ENCODE results near the gene PPFIBP2. TPM values are rescaled to one million over a fixed set of nuclear protein-coding genes. Genes with fewer than 3 reads are reported as not detected.

Gene PPFIBP2
- total RNA-seq, 1 donor from 2014 or later, result 64.1 TPM

DNA sequence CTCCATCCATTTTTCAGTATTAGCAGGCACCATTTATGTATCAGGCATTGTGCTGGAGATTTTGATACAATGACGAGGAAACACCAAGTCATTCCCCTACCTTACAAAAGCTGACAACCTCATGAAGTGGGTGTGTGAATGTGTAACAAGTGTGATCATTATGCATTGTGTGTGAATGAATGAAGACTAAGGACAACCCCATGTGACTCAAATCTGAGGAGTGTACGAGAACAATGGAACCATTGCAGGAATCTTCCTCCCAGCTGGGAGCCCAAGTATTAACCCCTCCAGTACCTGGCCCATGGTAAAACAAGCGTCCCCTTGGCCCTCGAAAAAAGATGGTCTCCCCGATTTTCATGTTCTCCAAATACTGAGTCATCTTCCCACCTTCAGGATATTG is 155.1 kb downstream of the PPFIBP2 start:
- Mint-ChIP-seq H3K4me1 (ENCODE audit: low read depth) (peaks cover 12% of the 10 kb centered on the region), H3K9me3 (ENCODE audit: low read depth) (no peaks in the 10 kb centered on the region), H3K4me3 (ENCODE audit: low read depth) (no peak overlapping the region), H3K36me3 (ENCODE audit: insufficient read depth) (peaks cover 19% of the 10 kb centered on the region), H3K27ac (peak overlapping the region; percentile 49), H3K27me3 (no peaks in the 10 kb centered on the region)
- no peak for DNase-seq (ENCODE audit: low spot score, unreplicated experiment)
- TF ChIP-seq, protein P1, sequence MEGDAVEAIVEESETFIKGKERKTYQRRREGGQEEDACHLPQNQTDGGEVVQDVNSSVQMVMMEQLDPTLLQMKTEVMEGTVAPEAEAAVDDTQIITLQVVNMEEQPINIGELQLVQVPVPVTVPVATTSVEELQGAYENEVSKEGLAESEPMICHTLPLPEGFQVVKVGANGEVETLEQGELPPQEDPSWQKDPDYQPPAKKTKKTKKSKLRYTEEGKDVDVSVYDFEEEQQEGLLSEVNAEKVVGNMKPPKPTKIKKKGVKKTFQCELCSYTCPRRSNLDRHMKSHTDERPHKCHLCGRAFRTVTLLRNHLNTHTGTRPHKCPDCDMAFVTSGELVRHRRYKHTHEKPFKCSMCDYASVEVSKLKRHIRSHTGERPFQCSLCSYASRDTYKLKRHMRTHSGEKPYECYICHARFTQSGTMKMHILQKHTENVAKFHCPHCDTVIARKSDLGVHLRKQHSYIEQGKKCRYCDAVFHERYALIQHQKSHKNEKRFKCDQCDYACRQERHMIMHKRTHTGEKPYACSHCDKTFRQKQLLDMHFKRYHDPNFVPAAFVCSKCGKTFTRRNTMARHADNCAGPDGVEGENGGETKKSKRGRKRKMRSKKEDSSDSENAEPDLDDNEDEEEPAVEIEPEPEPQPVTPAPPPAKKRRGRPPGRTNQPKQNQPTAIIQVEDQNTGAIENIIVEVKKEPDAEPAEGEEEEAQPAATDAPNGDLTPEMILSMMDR (IDR thresholded peaks at IDR 0.05; ENCODE audit: unreplicated experiment), result no peak

DNA sequence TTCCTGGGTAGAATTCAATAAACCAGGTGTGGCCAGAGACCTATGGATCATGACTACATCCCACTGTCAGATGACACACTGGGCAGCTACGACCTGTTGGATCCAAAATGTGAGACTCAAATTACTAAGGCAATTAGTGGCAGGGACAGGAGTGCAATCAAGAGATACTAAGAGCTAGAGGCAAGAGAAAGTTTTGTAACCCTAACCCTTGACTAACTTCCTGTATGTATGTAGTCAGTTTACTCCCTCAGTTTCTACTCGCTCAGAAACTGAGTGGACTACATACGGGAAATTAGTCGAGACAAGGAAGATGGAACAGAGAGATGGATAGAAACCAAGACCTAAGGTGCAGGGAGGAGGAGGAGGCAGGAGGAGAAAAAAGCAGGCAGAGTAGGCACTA is 156.8 kb downstream of the PPFIBP2 start:
- H3K27ac Mint-ChIP-seq, result peak overlapping the region; percentile 92
- H3K27me3 Mint-ChIP-seq, result peaks cover 16% of the 10 kb centered on the region
- H3K4me1 Mint-ChIP-seq (ENCODE audit: low read depth), result peaks cover 13% of the 10 kb centered on the region

GRCh38 chr11:7671347-7672215 is 157.8 kb downstream of the PPFIBP2 start:
- no peaks in the 10 kb centered on the region for H3K9me3 Mint-ChIP-seq (ENCODE audit: low read depth)
- peaks cover 3% of the 10 kb centered on the region for H3K36me3 Mint-ChIP-seq (ENCODE audit: insufficient read depth)
- H3K27me3 Mint-ChIP-seq, result peaks cover 18% of the 10 kb centered on the region
- peak overlapping the region; percentile 83 for H3K27ac Mint-ChIP-seq
- TF ChIP-seq, protein P1 (IDR thresholded peaks at IDR 0.05; ENCODE audit: unreplicated experiment), result no peak
- peak overlapping the region; percentile 27 for H3K4me3 Mint-ChIP-seq (ENCODE audit: low read depth)
- DNase-seq (ENCODE audit: low spot score, unreplicated experiment), result no peak
- H3K4me1 Mint-ChIP-seq (ENCODE audit: low read depth), result peaks cover 15% of the 10 kb centered on the region

More for the DNA sequence above, 156.8 kb downstream of the PPFIBP2 start:
- no peak for DNase-seq (ENCODE audit: low spot score, unreplicated experiment)
- no peak overlapping the region for H3K4me3 Mint-ChIP-seq (ENCODE audit: low read depth)
- H3K36me3 Mint-ChIP-seq (ENCODE audit: insufficient read depth), result peaks cover 7% of the 10 kb centered on the region
- TF ChIP-seq, protein P1 (IDR thresholded peaks at IDR 0.05; ENCODE audit: unreplicated experiment), result no peak
- no peaks in the 10 kb centered on the region for H3K9me3 Mint-ChIP-seq (ENCODE audit: low read depth)

GRCh38 chr11:7672276-7672959 is 158.6 kb downstream of the PPFIBP2 start:
- TF ChIP-seq, protein P1 (IDR thresholded peaks at IDR 0.05; ENCODE audit: unreplicated experiment), result no peak
- Mint-ChIP-seq H3K36me3 (ENCODE audit: insufficient read depth) (peaks cover 3% of the 10 kb centered on the region), H3K27me3 (peaks cover 18% of the 10 kb centered on the region), H3K9me3 (ENCODE audit: low read depth) (no peaks in the 10 kb centered on the region), H3K4me1 (ENCODE audit: low read depth) (peaks cover 15% of the 10 kb centered on the region), H3K27ac (no peak overlapping the region), H3K4me3 (ENCODE audit: low read depth) (peak overlapping the region; percentile 71)
- no peak for DNase-seq (ENCODE audit: low spot score, unreplicated experiment)

DNA sequence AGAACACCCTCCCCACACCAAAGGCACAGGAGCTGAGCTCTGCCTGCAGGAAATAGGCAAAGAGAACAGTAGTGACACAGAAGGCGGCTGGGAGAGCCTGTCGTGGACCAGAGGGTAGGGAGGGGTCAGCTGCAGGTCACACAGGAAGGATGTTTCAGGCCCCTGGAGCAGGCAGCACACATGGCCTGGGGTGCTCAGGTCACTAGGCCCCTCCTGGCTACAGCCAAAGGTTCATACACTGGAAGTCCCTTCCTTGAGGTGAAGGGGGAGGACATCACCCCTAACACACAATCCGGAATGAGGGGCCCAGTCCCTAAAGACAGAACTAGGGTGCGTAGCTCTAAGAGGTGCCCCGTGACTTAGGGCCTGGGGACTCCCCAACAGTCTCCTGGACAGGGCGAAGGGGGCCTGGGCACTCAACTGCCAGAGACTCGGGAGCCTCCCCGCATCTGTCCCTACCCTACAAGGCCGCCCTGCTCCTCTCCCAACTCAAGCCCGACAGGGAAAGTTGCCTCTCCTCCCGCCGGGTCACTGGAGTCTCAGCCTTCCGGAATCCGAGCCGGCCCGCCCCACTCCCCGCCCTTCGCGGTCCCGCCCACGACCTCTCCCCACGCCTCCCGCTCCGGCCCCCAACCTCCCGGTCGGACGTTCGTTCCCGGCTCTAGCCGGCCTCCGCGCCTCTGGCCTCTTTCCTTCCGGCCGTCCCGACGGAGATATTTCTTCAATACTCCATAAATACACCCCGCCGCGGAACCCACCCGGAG is 159.3 kb downstream of the PPFIBP2 start, which contains the start of gene CYB5R2:
Gene CYB5R2, minus strand, starts transcription at position 541 of the 764 bp plus-strand sequence. CDS start 675 bp downstream, outside the sequence.
- H3K9me3 Mint-ChIP-seq (ENCODE audit: low read depth), result no peaks in the 10 kb centered on the region
- no peaks in the 10 kb centered on the region for H3K36me3 Mint-ChIP-seq (ENCODE audit: insufficient read depth)
- TF ChIP-seq, protein P1 (IDR thresholded peaks at IDR 0.05; ENCODE audit: unreplicated experiment), result no peak
- H3K27me3 Mint-ChIP-seq, result peaks cover 18% of the 10 kb centered on the region
- H3K27ac Mint-ChIP-seq, result peak within 1 kb of the TSS; percentile 88
- H3K4me1 Mint-ChIP-seq (ENCODE audit: low read depth), result peaks cover 15% of the 10 kb centered on the region
- DNase-seq (ENCODE audit: low spot score, unreplicated experiment), result peak; percentile 37
- H3K4me3 Mint-ChIP-seq (ENCODE audit: low read depth), result peak within 1 kb of the TSS; percentile 76

Measured in progenitor cell of endocrine pancreas (in vitro differentiated cells).